B cell (primary cell): ENCODE measurements around the gene SCMH1. TPM values are rescaled to one million over a fixed set of nuclear protein-coding genes. Genes with fewer than 3 reads are reported as not detected.
"Not testable (repeated sequence)": the region's sequence is repeated elsewhere in the genome, so short reads cannot be mapped to it uniquely, and the experiment has no call there.

Source experiments
- ATAC-seq: fragments of 200-7000 bp; cut with Tn5 transposase; one replicate; pipeline ENCODE4 v1.10.0; 2021; ENCODE audit warnings: low read depth, mild to moderate bottlenecking, moderate number of reproducible peaks, moderate library complexity
- CTCF ChIA-PET: fragments of 350-600 bp; sonication (Branson Sonifier 250); formaldehyde crosslinking; loops from one replicate; lab custom pipeline; 2021; ENCODE audit warnings: antibody characterized with exemption, inconsistent platforms; lab: Charles Lee
- POLR2A ChIA-PET: fragments of 350-600 bp; sonication (Branson Sonifier 250); formaldehyde crosslinking; loops from one replicate; lab custom pipeline; 2021; ENCODE audit warnings: antibody characterized with exemption; lab: Charles Lee
- DNase-seq: peaks from one replicate; pipeline ENCODE4 v3.0.0; 2013
- H2AFZ ChIP-seq: 2 replicates; pipeline ENCODE4 v1.6.1; 2012; ENCODE audit warnings: mild to moderate bottlenecking, low read depth, low read length; ENCODE audit not compliant: insufficient read depth, poor library complexity, severe bottlenecking
- H3K27ac ChIP-seq, 2 donors: 1 replicate in 1 of 2; 2 replicates in 1 of 2; pipeline ENCODE4 v1.5.1; 2012 to 2013; ENCODE audit warnings: low read length in 2 of 2, mild to moderate bottlenecking in 2 of 2, moderate library complexity in 1 of 2
- H3K27me3 ChIP-seq, 4 experiments: fragments of 200-600 bp in 1 of 4; sonication (generic) in 1 of 4; replicated peaks in 1 of 4; 1 replicate in 2 of 4; 2 replicates in 2 of 4; pipeline versions ENCODE4 v1.6.1 to v1.7.0; 2013 to 2016; ENCODE audit warnings: low read length in 3 of 4, mild to moderate bottlenecking in 2 of 4, mixed read lengths in 1 of 4, moderate library complexity in 1 of 4; ENCODE audit not compliant: insufficient read depth in 4 of 4, control insufficient read depth in 3 of 4; ENCODE audit errors: control extremely low read depth in 1 of 4
- H3K36me3 ChIP-seq, 2 experiments: replicated peaks in 1 of 2; 1 replicate in 1 of 2; 2 replicates in 1 of 2; pipeline versions ENCODE4 v1.6.1 to v1.7.1; 2013; ENCODE audit warnings: low read length in 1 of 2; ENCODE audit not compliant: insufficient read depth in 2 of 2, control insufficient read depth in 1 of 2; ENCODE audit errors: control extremely low read depth in 1 of 2, extremely low read depth in 1 of 2
- H3K4me1 ChIP-seq, 2 donors: fragments of 200-600 bp in 1 of 2; sonication (generic) in 1 of 2; 1 replicate in 1 of 2; 2 replicates in 1 of 2; pipeline versions ENCODE4 v1.5.1 to v1.6.1; 2013 to 2017; ENCODE audit warnings: low read length in 2 of 2; ENCODE audit not compliant: control insufficient read depth in 2 of 2, insufficient read depth in 2 of 2
- H3K4me2 ChIP-seq: replicated peaks from 2 replicates; pipeline ENCODE3; 2012; ENCODE audit warnings: mild to moderate bottlenecking, low read depth, low read length; ENCODE audit not compliant: poor library complexity, severe bottlenecking
- H3K4me3 ChIP-seq, 5 experiments: fragments of 200-600 bp in 1 of 5; sonication (generic) in 1 of 5; 1 replicate in 3 of 5; 2 replicates in 2 of 5; pipeline versions ENCODE4 v1.5.1 to v1.7.0; 2011 to 2016; ENCODE audit warnings: low read length in 4 of 5, mild to moderate bottlenecking in 4 of 5, low read depth in 2 of 5, control low read depth in 1 of 5, moderate library complexity in 1 of 5; ENCODE audit not compliant: insufficient read depth in 1 of 5; ENCODE audit errors: control extremely low read depth in 1 of 5, extremely low read depth in 1 of 5
- H3K79me2 ChIP-seq: fragments of 200-600 bp; sonication (generic); one replicate; pipeline ENCODE4 v1.6.0; 2016; ENCODE audit warnings: low read length; ENCODE audit not compliant: control insufficient read depth, insufficient read depth
- H3K9ac ChIP-seq: fragments of 200-600 bp; sonication (generic); 2 replicates; pipeline ENCODE4 v1.6.1; 2017; ENCODE audit warnings: mild to moderate bottlenecking, low read length, moderate library complexity
- H3K9me3 ChIP-seq, 3 donors: one replicate each; pipeline versions ENCODE4 v1.6.1 to v1.7.1; 2013; ENCODE audit warnings: low read length in 2 of 3; ENCODE audit not compliant: control insufficient read depth in 2 of 3, insufficient read depth in 1 of 3; ENCODE audit errors: control extremely low read depth in 1 of 3
- H4K20me1 ChIP-seq: 2 replicates; pipeline ENCODE4 v1.6.0; 2012; ENCODE audit warnings: mild to moderate bottlenecking, low read length; ENCODE audit not compliant: insufficient read depth, control insufficient read depth, poor library complexity, severe bottlenecking
- H3K27ac Mint-ChIP-seq: one replicate; pipeline ENCODE4 v1.8.0; 2021; ENCODE audit warnings: mixed read lengths
- H3K27me3 Mint-ChIP-seq: one replicate; pipeline ENCODE4 v1.8.0; 2021; ENCODE audit warnings: mixed read lengths
- H3K4me1 Mint-ChIP-seq: one replicate; pipeline ENCODE4 v1.8.0; 2021; ENCODE audit warnings: mixed read lengths
- H3K4me3 Mint-ChIP-seq: one replicate; pipeline ENCODE4 v1.8.0; 2021; ENCODE audit warnings: mixed read lengths
- H3K9me3 Mint-ChIP-seq: one replicate; pipeline ENCODE4 v1.8.0; 2022; ENCODE audit warnings: mixed read lengths; ENCODE audit not compliant: insufficient read depth
- CTCF ChIP-seq: fragments of 200-600 bp; IDR thresholded peaks from one replicate; pipeline ENCODE4 v1.8.0; 2022; ENCODE audit warnings: antibody characterized with exemption, mild to moderate bottlenecking
- EZH2 ChIP-seq: IDR thresholded peaks from 2 replicates; pipeline ENCODE4 v1.6.1; 2012; ENCODE audit warnings: borderline replicate concordance, low read depth, mild to moderate bottlenecking, moderate library complexity, low read length; ENCODE audit not compliant: insufficient read depth, poor library complexity, severe bottlenecking
- WGBS: methylation state at CpG from one replicate; pipeline ENCODE4 v1.1.5; 2013; ENCODE audit warnings: missing lambda C conversion rate; ENCODE audit not compliant: insufficient coverage; 5-methylcytosine and 5-hydroxymethylcytosine counted together
- intact Hi-C: fragments of 100-400 bp; cut with micrococcal nuclease; formaldehyde crosslinking; loops from one replicate; pipeline ENCODE4 v1.10.0; 2022
- polyA plus RNA-seq: library from polyadenylated mRNA; depleted of rRNA; stranded (reverse); fragments of >200 nt; gene quantifications from 2 replicates; pipeline ENCODE4 v1.2.3, GENCODE V29; 2012
- total RNA-seq, 2 donors: library from RNA; stranded (reverse); fragments of 120-200 nt in 1 of 2; gene quantifications; 1 replicate in 1 of 2; 2 replicates in 1 of 2; pipeline versions ENCODE4 v1.2.3 to v1.2.4, GENCODE V29; 2013 to 2022

SCMH1 gene
- total and polyA plus RNA-seq, 2 donors (not counting 1 experiment from before 2014, with no cell fraction given) = 29.4 to 33.3 TPM

- H3K9ac ChIP-seq = no peak overlapping the region
- peaks cover 12% of the 10 kb centered on the region for H3K4me1 Mint-ChIP-seq
- H3K9me3 ChIP-seq = peaks cover 0 to 12% (median 0%) of the 10 kb centered on the region in 3 donors
- H2AFZ ChIP-seq = no peak overlapping the region
- TF ChIP-seq CTCF (no peak), EZH2 (no peak)
- no peaks in the 10 kb centered on the region for H3K27me3 ChIP-seq
- H3K79me2 ChIP-seq = no peaks in the 10 kb centered on the region
- POLR2A ChIA-PET = no interaction called here
- intact Hi-C loops = no loop called here
- H3K4me3 Mint-ChIP-seq = no peak overlapping the region
- no peak overlapping the region for H3K27ac Mint-ChIP-seq
- DNase-seq (no peak), ATAC-seq (no peak)
- no CpG with 5 or more reads among the region's 1 CpG for WGBS
- no peaks in the 10 kb centered on the region for H3K36me3 ChIP-seq
- H4K20me1 ChIP-seq = no peaks in the 10 kb centered on the region
- H3K9me3 Mint-ChIP-seq = no peaks in the 10 kb centered on the region
- no peaks in the 10 kb centered on the region for H3K27me3 Mint-ChIP-seq
- no peak overlapping the region for H3K4me2 ChIP-seq
- no peak overlapping the region for H3K27ac ChIP-seq
- CTCF ChIA-PET = no interaction called here
- H3K4me3 ChIP-seq = no peak overlapping the region
- H3K4me1 ChIP-seq = no peaks in the 10 kb centered on the region
Measured at GRCh38 chr1:41135196-41135947, 106.7 kb downstream of the SCMH1 start.

- POLR2A ChIA-PET, H3K9me3 ChIP-seq, CTCF ChIA-PET, H3K9me3 Mint-ChIP-seq, H3K79me2 ChIP-seq, intact Hi-C loops, H3K4me3 Mint-ChIP-seq, ATAC-seq, H2AFZ ChIP-seq, H4K20me1 ChIP-seq, H3K27ac ChIP-seq, H3K27me3 Mint-ChIP-seq, H3K4me2 ChIP-seq, DNase-seq, H3K27me3 ChIP-seq, H3K9ac ChIP-seq, H3K4me1 ChIP-seq, H3K4me3 ChIP-seq, H3K36me3 ChIP-seq: not testable (repeated sequence)
- WGBS = no CpG with 5 or more reads among the region's 2 CpGs
- H3K4me1 Mint-ChIP-seq = peaks cover 12% of the 10 kb centered on the region
- peak overlapping the region; percentile 4 for H3K27ac Mint-ChIP-seq
Measured at GRCh38 chr1:41134325-41134724, 107.8 kb downstream of the SCMH1 start.
